GM18526 (cell line): Measurements from ENCODE around the gene MYO7A.

Source experiments
- POLR2A ChIP-seq: IDR thresholded peaks from 3 replicates; pipeline ENCODE4 v1.6.1; 2011; ENCODE audit not compliant: insufficient read length; ENCODE audit errors: extremely low read depth

MYO7A gene

GRCh38 chr11:77142091-77142975, 14.3 kb downstream of the MYO7A start:
- TF ChIP-seq POLR2A: no peak

GRCh38 chr11:77143405-77144020, 15.5 kb downstream of the MYO7A start:
- TF ChIP-seq POLR2A: no peak

GRCh38 chr11:77144196-77144856, 16.3 kb downstream of the MYO7A start:
- TF ChIP-seq POLR2A: no peak

GRCh38 chr11:77144857-77145428, 16.9 kb downstream of the MYO7A start:
- no peak for TF ChIP-seq POLR2A

- no peak for TF ChIP-seq POLR2A
Measured at GRCh38 chr11:77146261-77147035, 18.4 kb downstream of the MYO7A start.

GRCh38 chr11:77147036-77147315, 18.9 kb downstream of the MYO7A start:
- TF ChIP-seq POLR2A: no peak

- no peak for TF ChIP-seq POLR2A
Measured at GRCh38 chr11:77147668-77148321, 19.7 kb downstream of the MYO7A start.

GRCh38 chr11:77148963-77149715, 21.1 kb downstream of the MYO7A start:
- no peak for TF ChIP-seq POLR2A

GRCh38 chr11:77149716-77150392, 21.8 kb downstream of the MYO7A start:
- TF ChIP-seq POLR2A: no peak

- no peak for TF ChIP-seq POLR2A
Measured at GRCh38 chr11:77150836-77151235, 22.8 kb downstream of the MYO7A start.

- no peak for TF ChIP-seq POLR2A
Measured at GRCh38 chr11:77151804-77152509, 23.9 kb downstream of the MYO7A start.

- TF ChIP-seq POLR2A: no peak
Measured at GRCh38 chr11:77152846-77153245, 24.8 kb downstream of the MYO7A start.

- TF ChIP-seq POLR2A: no peak
Measured at GRCh38 chr11:77153276-77154185, 25.5 kb downstream of the MYO7A start.
